ENCODE results near the gene RFLNA. TPM values are rescaled to one million over a fixed set of nuclear protein-coding genes. Genes with fewer than 3 reads are reported as not detected.

The RFLNA gene
- total RNA-seq (1 to 10 TPM; 1.1 to 8.7 (median 4.0) TPM), polyA plus RNA-seq (1 to 10 TPM in 1 of 2 donors, under 1 TPM in 1; 0.72 to 3.0 TPM)
- long read RNA-seq, donor 1, partial matches to known transcripts: 0 of 10 reads
- long read RNA-seq, donor 1, other reads (novel, unspliced or antisense): 10 of 10 reads
- long read RNA-seq, donor 2, partial matches to known transcripts: 0 of 2 reads
- long read RNA-seq, donor 2, other reads (novel, unspliced or antisense): 0 of 2 reads
- long read RNA-seq, donor 3, transcript RFLNA-205 (3 exons, 2,354 nt): major isoform, 5 of 11 reads
- long read RNA-seq, donor 3, partial matches to known transcripts: 1 of 11 reads
- long read RNA-seq, donor 3, other reads (novel, unspliced or antisense): 3 of 11 reads

- Histone ChIP-seq H3K4me3 (peak within 1 kb of the TSS; percentile 12), H3K4me1 (ENCODE audit: insufficient read depth) (peaks cover 7% of the 10 kb centered on the region), H3K27me3 (no peaks in the 10 kb centered on the region), H3K9me3 (no peaks in the 10 kb centered on the region), H3K36me3 (no peaks in the 10 kb centered on the region), H3K27ac (no peak within 1 kb of the TSS)
- intact Hi-C loops (cut with DNase I): no loop called here
- DNase-seq: peak; percentile 31 to 64 (median 56)
- TF ChIP-seq CTCF (IDR thresholded peaks at IDR 0.05) (no peak), POLR2A (IDR thresholded peaks at IDR 0.05) (no peak), EP300 (IDR thresholded peaks at IDR 0.05) (no peak)
- 0 to 1% (median 1%) methylated on average over 33 to 66 of the region's 66 CpGs for WGBS, 3 donors
Observed at GRCh38 chr12:124294780-124295341, at the start of gene RFLNA. Gene RFLNA, plus strand, starts transcription at chr12:124295093. Its CDS starts 337 bp downstream, at chr12:124295430.

- Histone ChIP-seq H3K36me3 (no peaks in the 10 kb centered on the region), H3K9me3 (peaks cover 0 to 3% of the 10 kb centered on the region in 2 donors), H3K4me3 (no peak overlapping the region), H3K4me1 (ENCODE audit: insufficient read depth) (no peaks in the 10 kb centered on the region), H3K27me3 (no peaks in the 10 kb centered on the region), H3K27ac (no peak overlapping the region)
- DNase-seq: no peak
- TF ChIP-seq EP300 (IDR thresholded peaks at IDR 0.05): no peak
- TF ChIP-seq CTCF (IDR thresholded peaks at IDR 0.05): no peak
- TF ChIP-seq POLR2A (IDR thresholded peaks at IDR 0.05): no peak
- intact Hi-C loops (cut with DNase I): no loop called here
- WGBS, 3 donors: 47 to 69% (median 68%) methylated on average over 2 of the region's 2 CpGs
Observed at GRCh38 chr12:124247331-124247730, 47.6 kb upstream of the RFLNA start.

- DNase-seq: no peak
- intact Hi-C loops (cut with DNase I): no loop called here
- Histone ChIP-seq H3K9me3 (peaks cover 0 to 3% of the 10 kb centered on the region in 2 donors), H3K4me1 (ENCODE audit: insufficient read depth) (no peaks in the 10 kb centered on the region), H3K36me3 (no peaks in the 10 kb centered on the region), H3K27me3 (no peaks in the 10 kb centered on the region), H3K27ac (no peak overlapping the region), H3K4me3 (no peak overlapping the region)
- no peak for TF ChIP-seq EP300 (IDR thresholded peaks at IDR 0.05)
- no peak for TF ChIP-seq CTCF (IDR thresholded peaks at IDR 0.05)
- TF ChIP-seq POLR2A (IDR thresholded peaks at IDR 0.05): no peak
- 74 to 79% (median 75%) methylated on average over 20 of the region's 20 CpGs for WGBS, 3 donors
Observed at GRCh38 chr12:124248941-124249825, 45.7 kb upstream of the RFLNA start.

- Histone ChIP-seq H3K36me3 (no peaks in the 10 kb centered on the region), H3K9me3 (peaks cover 0 to 3% of the 10 kb centered on the region in 2 donors), H3K27me3 (no peaks in the 10 kb centered on the region), H3K4me1 (ENCODE audit: insufficient read depth) (no peaks in the 10 kb centered on the region), H3K27ac (no peak overlapping the region), H3K4me3 (no peak overlapping the region)
- DNase-seq: no peak
- WGBS, 3 donors: 83 to 87% (median 86%) methylated on average over 7 of the region's 7 CpGs
- intact Hi-C loops (cut with DNase I): no loop called here
- TF ChIP-seq POLR2A (IDR thresholded peaks at IDR 0.05) (no peak), EP300 (IDR thresholded peaks at IDR 0.05) (no peak), CTCF (IDR thresholded peaks at IDR 0.05) (no peak)
Observed at GRCh38 chr12:124251186-124251585, 43.7 kb upstream of the RFLNA start.
